Subcutaneous adipose tissue (tissue), 4 donors: Measurements from ENCODE around the gene TNFRSF8. TPM values are rescaled to one million over a fixed set of nuclear protein-coding genes. Genes with fewer than 3 reads are reported as not detected.

Source experiments
- total RNA-seq, 4 donors: library from RNA; depleted of rRNA; stranded (reverse); fragments of >200 nt; gene quantifications; one replicate each; pipeline ENCODE4 v1.1.0, GENCODE V29; 2016
- TF ChIP-seq, protein P1 (sequence below): fragments of 450-650 bp; IDR thresholded peaks from one replicate; pipeline ENCODE4 v1.5.1; 2016; ENCODE audit warnings: low read depth, mild to moderate bottlenecking, control low read depth, antibody characterized with exemption, moderate library complexity

TNFRSF8 gene
- total RNA-seq, 4 donors from 2014 or later, result 1.5 to 7.2 (median 2.9) TPM

DNA sequence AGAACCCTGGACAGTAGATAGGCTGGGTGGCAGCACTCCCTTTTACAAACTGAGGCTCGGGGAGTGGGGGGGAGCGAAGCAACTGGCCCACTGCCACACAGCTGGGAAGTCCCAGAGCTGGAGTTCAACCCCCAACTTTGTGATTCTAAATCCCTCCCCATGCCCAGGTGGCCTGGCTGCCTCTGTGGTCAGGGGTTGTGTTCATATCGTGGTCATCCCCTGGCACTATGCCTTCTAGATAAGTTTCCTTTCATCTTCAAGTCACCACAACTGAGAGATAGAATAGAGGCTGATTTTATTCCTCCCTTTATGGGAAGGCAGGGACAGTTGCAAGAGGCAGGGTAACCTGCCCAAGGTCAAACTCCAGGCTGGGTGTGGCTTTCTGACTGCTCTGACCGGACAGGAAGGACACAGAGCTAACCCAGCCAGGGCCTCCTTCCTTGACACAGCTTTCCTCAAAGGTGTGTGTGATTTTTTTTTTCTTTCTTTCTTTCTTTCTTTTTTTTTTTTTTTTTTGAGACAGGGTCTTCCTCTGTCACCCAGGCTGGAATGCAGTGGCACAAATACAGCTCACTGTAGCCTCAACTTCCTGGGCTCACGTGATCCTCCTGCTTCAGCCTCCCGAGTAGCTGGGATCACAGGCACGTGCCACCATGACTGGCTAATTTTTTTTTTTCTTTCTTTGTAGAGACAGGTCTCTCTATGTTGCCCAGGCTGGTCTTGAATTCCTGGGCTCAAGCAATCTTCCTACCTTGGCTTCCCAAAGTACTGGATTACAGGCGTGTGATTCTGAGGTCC lies 85.3 kb downstream of the TNFRSF8 start:
- TF ChIP-seq, protein P1, sequence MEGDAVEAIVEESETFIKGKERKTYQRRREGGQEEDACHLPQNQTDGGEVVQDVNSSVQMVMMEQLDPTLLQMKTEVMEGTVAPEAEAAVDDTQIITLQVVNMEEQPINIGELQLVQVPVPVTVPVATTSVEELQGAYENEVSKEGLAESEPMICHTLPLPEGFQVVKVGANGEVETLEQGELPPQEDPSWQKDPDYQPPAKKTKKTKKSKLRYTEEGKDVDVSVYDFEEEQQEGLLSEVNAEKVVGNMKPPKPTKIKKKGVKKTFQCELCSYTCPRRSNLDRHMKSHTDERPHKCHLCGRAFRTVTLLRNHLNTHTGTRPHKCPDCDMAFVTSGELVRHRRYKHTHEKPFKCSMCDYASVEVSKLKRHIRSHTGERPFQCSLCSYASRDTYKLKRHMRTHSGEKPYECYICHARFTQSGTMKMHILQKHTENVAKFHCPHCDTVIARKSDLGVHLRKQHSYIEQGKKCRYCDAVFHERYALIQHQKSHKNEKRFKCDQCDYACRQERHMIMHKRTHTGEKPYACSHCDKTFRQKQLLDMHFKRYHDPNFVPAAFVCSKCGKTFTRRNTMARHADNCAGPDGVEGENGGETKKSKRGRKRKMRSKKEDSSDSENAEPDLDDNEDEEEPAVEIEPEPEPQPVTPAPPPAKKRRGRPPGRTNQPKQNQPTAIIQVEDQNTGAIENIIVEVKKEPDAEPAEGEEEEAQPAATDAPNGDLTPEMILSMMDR, result no peak

DNA sequence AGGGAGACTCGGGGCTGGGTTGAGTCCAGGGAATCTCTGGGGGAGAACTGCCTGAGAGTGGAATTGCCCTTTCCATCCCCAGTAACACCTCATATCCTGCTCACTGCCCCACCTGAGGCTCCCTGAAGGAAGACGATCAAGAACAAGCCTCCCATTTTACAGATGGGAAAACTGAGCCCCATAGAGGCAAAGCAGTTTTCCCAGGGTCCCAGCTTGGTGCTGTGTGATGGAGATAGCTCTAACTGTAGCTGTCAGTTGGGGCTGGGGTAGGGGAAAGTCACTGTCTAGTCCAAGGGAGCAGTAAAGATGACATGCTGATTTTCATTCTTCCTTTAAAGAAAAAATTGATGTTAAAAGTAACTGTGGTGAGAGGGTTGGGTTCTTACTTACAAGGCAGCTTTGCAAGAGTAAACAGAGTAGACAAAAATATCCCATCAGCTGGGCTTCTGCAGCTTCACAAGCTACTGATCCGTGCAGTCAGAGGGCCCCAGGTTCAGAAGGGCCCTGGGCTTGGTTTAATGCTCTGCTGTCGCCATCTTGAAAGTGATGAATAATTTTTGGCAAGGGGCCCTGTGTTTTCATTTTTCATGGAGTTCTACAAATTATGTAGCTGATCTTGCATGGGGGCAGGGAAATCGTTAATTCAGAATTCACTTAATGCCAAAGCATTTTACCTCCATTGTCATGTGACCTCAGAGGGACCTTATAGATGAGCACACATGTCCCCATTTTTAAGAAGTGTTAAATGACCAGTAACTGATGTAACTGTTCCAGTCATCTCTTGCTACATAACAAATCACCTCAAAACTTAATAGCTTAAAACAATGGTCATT lies 86.1 kb downstream of the TNFRSF8 start:
- TF ChIP-seq, protein P1, result no peak

DNA sequence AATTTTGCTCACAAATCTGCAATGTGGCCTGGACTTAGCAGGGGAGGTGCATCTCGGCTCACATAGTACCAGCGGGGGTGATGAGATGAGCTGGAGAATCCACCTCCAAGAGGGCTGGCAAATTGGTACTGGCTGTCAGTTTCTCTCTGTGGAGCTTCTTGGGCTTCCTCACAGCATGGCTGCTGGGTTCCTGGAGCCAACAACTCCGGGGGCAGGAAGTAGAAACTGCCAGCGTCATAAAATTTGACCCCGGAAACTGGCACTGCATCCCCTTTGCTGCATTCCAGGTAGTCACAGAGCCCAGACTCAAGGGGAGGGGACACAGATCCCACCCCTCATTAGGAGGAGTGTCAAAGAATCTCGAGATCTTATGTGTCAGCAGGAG lies 86.7 kb downstream of the TNFRSF8 start:
- TF ChIP-seq, protein P1, result no peak

DNA sequence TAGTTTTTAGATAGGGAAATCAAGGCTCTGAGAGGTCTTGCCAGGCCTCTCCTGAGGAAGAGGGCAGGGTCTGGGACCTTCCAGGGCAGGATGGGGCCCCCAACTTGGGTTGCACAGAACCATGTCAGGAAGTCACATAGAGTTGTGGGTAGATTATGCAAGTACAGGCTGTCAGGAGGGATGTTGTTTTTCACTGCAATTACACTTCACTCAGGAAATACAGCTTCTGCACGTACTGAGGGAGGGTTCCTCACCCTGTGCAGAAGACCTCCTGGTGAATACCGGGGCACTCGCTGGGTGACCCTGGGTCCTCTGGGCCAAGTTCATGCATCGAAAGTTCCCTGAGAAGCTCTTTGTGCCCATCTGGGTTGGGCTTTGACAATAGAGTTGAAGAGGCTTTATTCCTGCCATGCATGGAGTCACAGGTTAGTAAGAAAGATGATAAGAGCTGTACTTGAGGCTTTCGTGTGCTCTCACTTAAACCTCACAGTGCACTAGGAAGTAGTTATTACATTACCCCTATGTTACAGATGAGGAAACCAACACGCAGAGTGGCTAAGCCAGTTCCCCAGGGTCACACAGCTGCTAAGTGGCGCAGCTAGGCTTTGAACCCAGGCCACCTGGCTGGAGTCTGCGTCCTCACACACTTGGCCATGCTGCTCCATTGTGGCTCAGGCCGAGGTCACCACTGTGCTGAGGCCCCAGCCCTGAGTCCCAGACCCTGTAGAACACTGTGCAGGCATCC lies 87.5 kb downstream of the TNFRSF8 start:
- TF ChIP-seq, protein P1, result no peak

DNA sequence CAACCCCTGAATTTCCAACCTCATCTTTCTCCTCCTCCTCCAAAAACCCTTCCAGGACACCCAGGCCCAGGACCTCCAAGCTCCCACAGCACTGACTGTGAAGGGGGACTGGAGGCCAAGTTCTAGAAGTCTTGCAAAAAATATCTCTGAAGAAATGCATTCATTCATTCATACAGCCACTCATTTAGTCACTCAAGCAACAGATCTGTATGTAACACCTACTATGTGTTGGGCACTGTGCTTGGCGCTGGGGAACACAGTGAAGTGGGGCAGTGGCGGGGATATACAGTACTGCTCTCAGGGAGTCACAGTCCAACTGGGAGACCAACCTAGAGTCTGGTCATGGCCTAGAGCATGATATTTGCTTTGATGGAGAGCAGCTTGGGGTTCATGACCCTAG lies 88.4 kb downstream of the TNFRSF8 start:
- TF ChIP-seq, protein P1, result no peak

DNA sequence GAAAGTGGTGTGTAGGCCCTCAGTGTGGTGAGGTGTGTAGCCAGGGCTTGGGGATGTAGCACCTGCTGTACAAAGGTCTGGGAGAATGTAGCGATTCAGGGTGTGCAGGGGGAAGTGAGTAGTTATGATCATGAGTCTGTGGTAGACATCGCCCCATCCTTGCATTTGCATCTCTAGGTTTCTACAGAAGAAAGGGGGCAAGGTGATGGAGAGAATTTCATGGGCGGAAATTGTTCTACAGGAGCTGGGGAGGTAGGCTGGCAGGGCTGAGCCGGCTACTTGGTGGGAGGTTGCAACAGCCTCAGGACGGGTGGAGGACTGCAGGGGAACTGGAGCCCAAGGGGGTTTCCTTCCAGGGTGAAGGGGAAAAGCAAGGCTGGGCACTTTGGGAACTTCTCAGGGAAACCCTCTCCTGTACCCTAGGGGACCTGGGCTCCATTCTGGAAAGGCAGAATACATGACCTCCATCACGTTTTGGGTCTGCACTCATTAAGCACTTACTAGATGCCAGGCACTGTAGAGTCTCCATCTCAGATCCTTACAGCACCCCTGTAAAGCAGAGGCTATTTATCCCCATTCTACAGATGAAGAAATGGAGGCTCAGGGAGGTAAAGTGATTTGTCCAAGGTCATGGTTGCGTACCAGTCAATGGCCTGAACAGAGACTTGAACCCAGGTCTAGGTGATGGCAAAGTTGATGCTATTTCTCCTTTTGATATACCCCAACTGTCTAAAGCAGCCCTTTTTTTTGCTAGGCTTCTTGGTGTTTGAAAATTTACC lies 89.2 kb downstream of the TNFRSF8 start:
- TF ChIP-seq, protein P1, result no peak
